Measurements from ENCODE around the gene TMEM80.

GRCh38 chr11:696955-697491 lies 1.4 kb downstream of the TMEM80 start:
- TF ChIP-seq CTCF (IDR thresholded peaks at IDR 0.05) (no peak), POLR2A (IDR thresholded peaks at IDR 0.05) (no peak)

All from lower leg skin (tissue), 3 donors.